HG02678 (cell line): ENCODE measurements around the gene SPOP.

Experiments used
- ATAC-seq: cut with Tn5 transposase; IDR thresholded peaks from one replicate; pipeline ENCODE4 v1.9.1; 2021; ENCODE audit warnings: mild to moderate bottlenecking, moderate library complexity; ENCODE audit not compliant: unreplicated experiment

The SPOP gene

GRCh38 chr17:49618028-49618611 is 59.8 kb downstream of the SPOP start:
- ATAC-seq: no peak

DNA sequence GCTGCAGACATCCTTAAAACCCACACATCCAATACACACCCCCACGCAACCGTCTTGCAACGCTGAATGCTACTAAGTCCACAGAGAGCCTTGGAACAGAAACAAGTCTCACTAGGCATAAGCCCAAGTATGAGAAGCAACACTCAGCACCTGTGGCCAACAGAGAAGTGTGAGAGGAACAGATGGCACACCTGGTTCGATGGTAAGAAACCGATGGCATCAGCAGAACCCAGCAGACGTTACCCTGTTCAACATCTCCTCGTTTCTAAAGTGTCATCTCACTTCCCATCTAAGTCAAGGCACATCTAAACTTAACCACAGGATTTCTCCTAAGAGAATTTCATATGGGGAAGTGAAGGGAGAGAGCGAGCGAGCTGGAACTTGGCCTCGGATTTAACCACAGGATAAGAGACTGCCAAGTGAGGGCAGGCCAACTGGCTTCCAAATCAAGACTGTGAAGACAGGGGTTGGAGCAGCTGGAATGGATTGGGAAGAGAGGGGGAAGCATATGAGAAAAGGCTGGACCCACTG is 61.2 kb downstream of the SPOP start:
- ATAC-seq: no peak

GRCh38 chr17:49616086-49616485 is 61.8 kb downstream of the SPOP start:
- no peak for ATAC-seq

DNA sequence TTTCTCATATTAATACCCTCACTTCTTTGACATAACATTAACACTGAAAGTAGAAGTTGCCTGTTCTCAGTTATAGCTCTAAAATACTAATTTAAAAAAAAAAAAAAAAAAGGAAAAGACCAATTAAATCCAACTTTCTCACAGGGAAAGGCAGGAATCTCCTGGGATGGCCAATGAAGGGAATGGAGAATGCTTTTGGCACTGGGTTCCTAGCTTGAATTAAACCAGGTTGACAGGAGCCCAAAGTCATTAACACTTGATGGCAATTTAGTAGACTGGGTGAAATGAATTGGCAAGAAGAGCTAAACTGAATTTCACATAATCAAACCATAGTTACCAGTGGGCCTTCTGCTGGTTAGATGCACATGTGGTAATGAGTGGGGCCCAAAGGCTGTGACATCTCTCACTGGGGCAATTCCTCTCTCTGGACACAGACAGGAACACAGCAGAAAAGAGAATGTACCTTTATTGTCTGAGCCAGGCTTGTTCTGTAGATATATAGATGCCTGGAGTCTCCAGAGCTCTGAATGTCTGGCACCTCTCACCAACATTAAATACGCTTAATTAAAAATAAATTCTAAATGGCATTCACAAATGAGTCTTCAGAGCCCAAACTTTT is 64.6 kb downstream of the SPOP start:
- no peak for ATAC-seq

GRCh38 chr17:49612726-49613125 is 65.2 kb downstream of the SPOP start:
- no peak for ATAC-seq

DNA sequence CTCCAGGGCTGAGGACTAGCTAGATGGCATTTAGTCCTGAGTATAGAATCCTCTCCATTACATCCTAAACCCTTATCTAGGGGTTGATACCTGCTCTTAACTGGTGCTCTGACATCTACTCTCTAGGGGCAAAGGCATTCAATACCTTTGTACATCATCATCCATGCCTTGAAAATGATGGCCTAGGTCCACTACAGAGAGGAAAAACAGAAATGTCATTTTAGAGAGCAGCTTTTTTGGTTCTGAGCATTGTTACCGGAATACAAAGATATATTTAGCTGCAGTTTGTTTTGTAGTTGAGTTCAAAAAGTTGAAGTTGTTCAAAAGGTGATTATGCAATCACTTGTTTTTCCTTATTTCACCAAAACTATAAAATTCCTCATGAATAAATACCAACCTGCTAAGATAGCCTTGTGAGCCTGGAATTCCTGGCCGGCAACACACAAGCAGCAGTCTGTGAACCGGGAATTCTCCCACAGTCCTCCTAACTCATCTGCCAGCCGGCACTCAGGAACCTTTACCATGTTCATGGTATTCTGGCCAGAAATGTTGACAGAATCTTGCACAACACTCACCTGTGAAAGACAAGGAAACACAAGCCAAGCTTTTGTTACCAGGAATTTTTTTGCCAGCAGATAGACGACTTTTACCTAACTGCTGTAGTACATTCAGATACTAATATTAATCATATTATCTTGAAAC is 66.9 kb downstream of the SPOP start:
- ATAC-seq: no peak

GRCh38 chr17:49604314-49604869 is 73.5 kb downstream of the SPOP start:
- no peak for ATAC-seq

DNA sequence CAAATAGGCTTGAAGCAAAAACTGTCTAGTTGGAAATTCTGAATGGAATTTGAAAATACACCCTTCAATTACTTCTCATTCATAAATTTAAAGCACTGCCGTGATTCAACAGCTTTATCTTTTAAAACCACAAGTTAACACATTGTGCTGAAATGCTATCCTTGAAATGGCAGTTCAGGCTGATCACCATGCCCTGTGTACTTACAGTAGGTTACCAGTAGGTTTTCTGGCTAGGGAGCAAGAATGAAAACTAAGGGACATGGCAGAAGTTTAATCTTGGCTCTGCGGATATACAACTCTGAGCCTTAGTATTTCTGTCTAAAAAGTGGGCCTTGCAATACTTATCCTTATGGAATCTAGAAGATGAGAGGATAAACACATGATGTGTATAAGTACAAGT is 74.2 kb downstream of the SPOP start:
- no peak for ATAC-seq

DNA sequence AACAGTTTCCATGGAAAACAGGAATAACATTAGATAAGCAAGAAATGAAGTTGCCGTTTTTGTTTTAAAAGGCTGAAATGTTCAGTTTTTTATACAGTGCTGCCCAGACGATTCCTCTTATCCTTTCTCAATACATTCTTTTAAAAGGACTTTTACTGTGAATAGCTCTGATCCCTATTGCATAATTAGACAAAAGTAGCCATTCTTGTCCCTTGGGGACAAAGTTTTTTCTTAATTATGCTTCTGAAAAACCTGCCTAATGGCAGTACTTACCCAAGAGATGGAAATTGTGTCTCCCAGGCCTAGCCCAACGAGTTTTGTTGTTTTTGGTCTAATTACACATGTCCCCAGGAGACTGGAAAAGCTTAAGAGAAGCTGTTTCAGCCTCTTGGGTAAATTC is 74.7 kb downstream of the SPOP start:
- no peak for ATAC-seq

GRCh38 chr17:49602783-49603182 is 75.1 kb downstream of the SPOP start:
- ATAC-seq: no peak

- ATAC-seq: no peak
These were observed 76.9 kb downstream of the SPOP start for GRCh38 chr17:49600949-49601348.

GRCh38 chr17:49598918-49599317 is 79.0 kb downstream of the SPOP start:
- no peak for ATAC-seq

DNA sequence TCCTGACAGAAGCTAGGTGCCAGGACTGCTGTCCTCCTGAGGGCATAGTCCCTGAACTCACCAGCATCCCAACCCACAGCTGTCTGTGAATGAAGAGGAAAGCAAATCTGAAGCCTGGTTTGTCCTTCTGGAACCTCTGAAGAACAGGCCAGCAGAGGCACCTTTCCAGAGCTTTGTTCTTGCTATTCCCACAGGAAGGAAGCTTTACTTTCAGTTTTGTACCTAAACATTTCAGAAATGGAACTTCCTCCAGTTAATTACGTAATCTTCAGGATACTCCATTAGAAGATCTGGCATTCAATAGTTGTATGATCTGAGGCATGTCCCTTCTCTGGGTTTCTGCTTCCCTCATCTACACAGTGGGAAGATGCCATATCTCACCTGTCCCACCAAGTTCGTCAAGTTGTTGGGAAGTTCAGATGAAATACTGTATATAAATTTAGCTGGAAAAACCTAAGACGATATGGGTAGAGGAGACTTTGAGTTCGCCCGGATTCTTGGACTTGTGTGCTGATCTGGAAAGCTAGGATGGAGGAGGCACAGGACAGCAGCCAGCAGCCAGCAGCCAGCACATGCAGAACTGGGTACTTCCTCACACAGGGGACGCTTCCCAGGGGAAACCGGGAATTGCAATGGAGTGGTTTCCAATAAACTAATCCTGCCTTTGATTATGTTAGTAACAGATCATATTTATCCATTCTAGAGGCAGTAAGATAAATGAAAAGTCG is 79.8 kb downstream of the SPOP start:
- ATAC-seq: no peak

GRCh38 chr17:49597436-49597835 is 80.5 kb downstream of the SPOP start:
- ATAC-seq: no peak

GRCh38 chr17:49596613-49597244 is 81.2 kb downstream of the SPOP start:
- no peak for ATAC-seq

- ATAC-seq: no peak
These were observed 81.9 kb downstream of the SPOP start for GRCh38 chr17:49595980-49596379.

DNA sequence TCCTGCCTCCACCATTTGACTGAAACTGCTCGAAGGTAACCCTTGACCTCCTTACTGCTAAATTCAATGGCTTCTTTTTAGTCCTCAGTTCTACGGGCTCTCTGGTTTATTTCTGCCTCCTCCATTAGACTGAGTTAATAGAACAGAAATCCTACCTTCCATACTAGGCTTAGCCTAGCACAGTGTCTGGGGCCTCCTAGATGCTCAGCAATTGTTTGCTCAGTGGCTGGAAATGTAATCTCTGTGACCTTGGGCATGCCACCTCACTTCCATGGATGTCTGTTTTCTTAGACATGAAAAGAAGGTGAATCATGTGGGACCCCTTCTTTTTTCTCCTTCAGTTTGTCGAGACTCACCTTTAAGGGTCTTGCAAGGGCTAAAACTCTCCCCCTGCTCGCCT is 82.6 kb downstream of the SPOP start:
- no peak for ATAC-seq

DNA sequence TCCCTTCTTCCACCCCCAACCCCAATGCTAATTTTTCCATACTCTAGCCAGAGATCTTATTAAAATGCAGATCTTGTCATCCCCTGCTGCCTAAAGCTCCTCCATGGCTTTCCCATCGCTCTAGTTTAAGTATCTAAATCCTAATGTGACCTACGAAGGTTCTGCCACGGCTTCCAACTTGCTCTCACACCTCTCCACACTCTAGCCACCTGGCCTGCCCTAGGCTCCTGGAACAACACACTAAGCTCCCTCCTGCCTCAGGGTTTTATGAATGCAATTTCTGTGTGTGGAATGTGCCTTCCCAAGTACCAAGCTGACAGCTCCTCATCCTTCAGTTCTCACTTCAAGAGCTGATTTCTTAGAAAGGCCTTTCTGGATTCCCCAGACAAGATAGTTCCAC is 85.6 kb downstream of the SPOP start:
- no peak for ATAC-seq

DNA sequence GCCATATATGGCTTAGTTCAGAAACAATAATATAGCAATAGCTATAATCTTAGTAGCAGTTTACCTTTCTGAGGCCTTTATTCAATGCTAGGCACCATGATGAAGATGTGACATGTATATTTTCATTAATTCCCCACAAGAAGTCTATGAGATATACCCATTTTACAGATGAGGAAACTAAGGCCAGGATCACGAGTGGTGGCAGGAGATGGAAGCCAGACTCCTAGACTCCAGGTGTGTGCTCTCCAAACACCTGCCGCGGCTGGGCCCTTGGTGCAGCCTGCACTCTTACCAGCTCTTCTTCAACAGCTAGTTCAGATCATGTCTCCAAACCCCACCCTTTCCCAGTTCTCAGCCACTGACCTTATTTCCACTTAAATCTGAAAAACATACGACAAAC is 87.0 kb downstream of the SPOP start:
- ATAC-seq: no peak

GRCh38 chr17:49589577-49589927 is 88.3 kb downstream of the SPOP start:
- no peak for ATAC-seq
